Muscle layer of duodenum (tissue), 2 donors: ENCODE measurements around the gene BCHE.

Experiments
- H3K27ac ChIP-seq: one replicate; pipeline ENCODE4 v1.7.0; 2013; ENCODE audit warnings: mild to moderate bottlenecking, low read length
- H3K27me3 ChIP-seq: one replicate; pipeline ENCODE4 v1.7.0; 2013; ENCODE audit warnings: low read depth, mild to moderate bottlenecking, control low read depth, low read length
- H3K36me3 ChIP-seq, 2 donors: one replicate each; pipeline ENCODE4 v1.7.0; 2013; ENCODE audit warnings: low read length in 2 of 2, control low read depth in 1 of 2, mild to moderate bottlenecking in 1 of 2; ENCODE audit not compliant: insufficient read depth in 2 of 2, control insufficient read depth in 1 of 2
- H3K4me1 ChIP-seq, 2 donors: one replicate each; pipeline ENCODE4 v1.7.0; 2013; ENCODE audit warnings: low read length in 2 of 2, mild to moderate bottlenecking in 2 of 2, control low read depth in 1 of 2, moderate library complexity in 1 of 2; ENCODE audit not compliant: insufficient read depth in 2 of 2, control insufficient read depth in 1 of 2
- H3K4me3 ChIP-seq, 2 donors: one replicate each; pipeline ENCODE4 v1.7.0; 2013; ENCODE audit warnings: low read length in 2 of 2, low read depth in 1 of 2, mild to moderate bottlenecking in 1 of 2
- H3K9me3 ChIP-seq, 2 donors: one replicate each; pipeline ENCODE4 v1.7.0; 2013; ENCODE audit warnings: low read length in 2 of 2, control low read depth in 1 of 2, mild to moderate bottlenecking in 1 of 2; ENCODE audit not compliant: control insufficient read depth in 1 of 2
- donor health status: healthy.

The BCHE gene

DNA sequence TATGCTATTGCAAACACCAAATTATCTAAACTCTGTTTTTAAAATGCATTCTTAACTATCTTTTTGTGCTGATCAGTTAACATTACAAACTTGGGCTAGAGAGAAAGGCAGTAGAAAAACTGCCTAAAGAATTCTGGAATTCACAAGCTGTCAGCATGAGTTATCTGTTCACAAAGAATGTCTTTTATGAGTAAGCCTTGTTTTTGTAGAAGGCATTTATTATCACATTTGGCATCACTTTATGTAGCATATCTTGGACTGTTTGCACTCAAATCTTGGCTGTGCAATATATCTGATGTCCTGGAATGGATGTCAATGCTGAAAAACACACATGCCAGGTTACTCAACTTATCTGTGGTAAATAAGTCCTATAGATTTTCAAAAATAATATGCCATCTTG is 15.5 kb upstream of the BCHE start:
- Histone ChIP-seq H3K4me1 (peaks cover 0 to 6% of the 10 kb centered on the region in 2 donors), H3K36me3 (no peaks in the 10 kb centered on the region), H3K27ac (no peak overlapping the region), H3K9me3 (no peaks in the 10 kb centered on the region), H3K4me3 (no peak overlapping the region), H3K27me3 (no peaks in the 10 kb centered on the region)

DNA sequence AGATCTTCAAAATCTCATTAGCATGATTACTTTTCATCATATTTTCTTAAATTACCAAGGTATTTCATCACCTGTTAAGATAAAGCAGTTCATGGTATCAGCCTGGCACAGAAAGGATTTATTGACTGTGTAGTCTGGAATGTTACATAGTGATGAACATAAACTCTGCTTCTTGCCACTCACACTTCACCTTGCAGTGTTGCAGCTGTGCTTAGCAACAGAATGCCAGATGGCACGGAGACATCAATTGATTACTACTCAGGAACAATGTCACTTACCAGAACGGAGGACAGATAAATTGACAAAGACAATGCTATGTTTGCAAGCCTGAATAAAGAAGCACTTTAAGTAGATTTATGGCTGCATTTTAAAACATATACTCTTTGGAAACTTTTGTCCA is 15.0 kb upstream of the BCHE start:
- no peaks in the 10 kb centered on the region for H3K36me3 ChIP-seq
- H3K4me1 ChIP-seq = peaks cover 0 to 6% of the 10 kb centered on the region in 2 donors
- no peaks in the 10 kb centered on the region for H3K27me3 ChIP-seq
- H3K27ac ChIP-seq = no peak overlapping the region
- no peak overlapping the region for H3K4me3 ChIP-seq
- no peaks in the 10 kb centered on the region for H3K9me3 ChIP-seq

DNA sequence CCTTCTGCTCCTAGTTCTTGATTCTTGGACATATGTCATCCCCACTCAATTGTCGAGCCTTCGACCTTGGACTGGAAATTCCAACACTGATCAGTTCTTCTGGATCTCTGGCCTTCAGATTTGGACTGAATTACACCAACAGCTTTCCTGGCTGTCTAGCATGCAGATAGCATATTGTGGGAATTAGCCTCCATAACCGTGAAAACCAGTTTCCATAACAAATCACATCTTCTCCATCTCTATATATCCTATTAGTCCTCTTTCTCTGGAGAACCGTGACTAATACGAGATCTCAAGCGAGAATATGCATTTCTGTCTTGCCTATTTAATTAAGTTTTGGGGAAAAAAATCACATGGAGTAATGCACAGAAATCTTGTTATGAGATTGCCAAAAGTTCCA is 8.8 kb upstream of the BCHE start:
- H3K4me3 ChIP-seq = no peak overlapping the region
- H3K27ac ChIP-seq = no peak overlapping the region
- no peaks in the 10 kb centered on the region for H3K36me3 ChIP-seq
- H3K27me3 ChIP-seq = no peaks in the 10 kb centered on the region
- H3K9me3 ChIP-seq = no peaks in the 10 kb centered on the region
- no peaks in the 10 kb centered on the region for H3K4me1 ChIP-seq

DNA sequence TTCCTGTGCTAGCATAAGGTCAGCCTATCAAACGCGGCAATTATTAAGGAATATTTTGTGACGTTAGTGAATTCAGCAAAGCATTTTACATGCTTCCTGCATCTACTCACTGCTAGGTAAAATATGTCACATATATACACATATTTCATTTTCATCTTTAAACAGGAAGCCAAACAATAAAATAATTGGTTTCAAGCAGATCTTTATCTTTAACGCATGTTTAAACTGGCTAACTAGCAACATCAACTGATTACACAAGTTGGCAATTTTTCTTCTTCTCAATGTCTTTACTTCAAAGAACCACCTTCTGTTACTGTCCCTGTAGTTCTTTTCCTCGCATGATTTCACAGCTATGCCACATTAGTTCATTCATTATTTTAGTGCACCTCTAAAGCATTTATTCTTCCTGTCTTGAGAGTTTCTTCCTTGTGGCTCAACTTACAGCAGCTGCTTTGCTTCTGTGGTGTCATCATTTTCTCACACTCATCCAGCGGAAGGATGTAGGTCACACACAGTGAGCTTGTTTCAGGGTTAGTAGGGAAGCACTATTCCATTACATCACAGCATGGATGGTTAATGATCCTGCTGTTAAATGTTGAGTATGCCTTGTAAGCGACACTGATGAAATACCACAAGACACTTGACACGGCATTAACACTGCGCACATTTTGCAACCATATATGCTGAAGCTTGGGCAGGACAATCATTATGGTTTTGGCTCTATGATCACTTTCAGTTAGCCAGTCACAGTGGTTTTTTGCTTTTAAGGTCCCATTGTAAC is 2.3 kb upstream of the BCHE start:
- no peak overlapping the region for H3K27ac ChIP-seq

DNA sequence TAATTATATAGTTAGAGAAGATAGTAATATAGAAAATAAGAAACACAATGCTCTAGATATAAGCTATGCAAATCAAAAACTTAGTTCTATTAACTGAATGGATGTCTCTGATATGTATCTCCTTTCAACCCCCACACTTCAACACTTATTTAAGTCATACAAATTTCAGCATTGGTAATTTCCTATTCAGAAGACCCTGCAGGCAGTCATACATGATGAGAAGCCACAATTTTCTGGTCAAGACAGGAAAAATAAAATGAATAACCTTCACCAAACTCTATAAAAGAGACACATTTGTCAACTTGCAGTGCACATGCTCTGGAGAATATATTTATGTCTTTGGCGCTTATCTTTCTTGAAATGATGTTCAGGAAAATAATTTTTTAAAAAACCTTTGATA is 578 bp upstream of the BCHE start:
- H3K27me3 ChIP-seq = no peaks in the 10 kb centered on the region
- no peaks in the 10 kb centered on the region for H3K9me3 ChIP-seq
- H3K36me3 ChIP-seq = no peaks in the 10 kb centered on the region
- H3K4me3 ChIP-seq = no peak overlapping the region
- no peaks in the 10 kb centered on the region for H3K4me1 ChIP-seq
- no peak overlapping the region for H3K27ac ChIP-seq

More for the DNA sequence above, 2.3 kb upstream of the BCHE start:
- Histone ChIP-seq H3K9me3 (no peaks in the 10 kb centered on the region), H3K36me3 (no peaks in the 10 kb centered on the region), H3K4me3 (no peak overlapping the region), H3K4me1 (no peaks in the 10 kb centered on the region), H3K27me3 (no peaks in the 10 kb centered on the region)

GRCh38 chr3:165835431-165835830 is 1.8 kb downstream of the BCHE start:
- H3K36me3 ChIP-seq = no peaks in the 10 kb centered on the region
- H3K4me3 ChIP-seq = peak overlapping the region; percentile 16 to 38
- no peaks in the 10 kb centered on the region for H3K27me3 ChIP-seq
- H3K27ac ChIP-seq = no peak overlapping the region
- H3K4me1 ChIP-seq = no peaks in the 10 kb centered on the region
- no peaks in the 10 kb centered on the region for H3K9me3 ChIP-seq

DNA sequence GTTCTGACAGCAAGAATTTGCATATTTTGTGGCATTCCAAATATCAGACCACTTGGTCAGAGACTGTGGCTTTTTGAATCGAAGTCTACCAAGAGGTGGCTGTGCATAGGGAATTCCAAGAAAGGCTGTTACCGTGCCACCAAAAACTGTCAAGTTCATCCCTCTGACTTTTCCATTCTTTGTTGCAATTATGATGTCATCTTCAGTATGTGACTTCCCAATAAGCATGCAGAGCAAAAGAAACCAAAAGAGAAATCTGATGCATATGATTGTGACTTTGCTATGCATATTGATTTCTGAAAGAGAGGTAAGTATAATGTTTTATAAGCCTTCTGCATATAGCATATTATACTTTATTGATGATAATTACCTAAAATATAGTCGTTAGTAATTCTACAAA is 6.5 kb downstream of the BCHE start:
- Histone ChIP-seq H3K27me3 (no peaks in the 10 kb centered on the region), H3K4me3 (no peak overlapping the region), H3K36me3 (no peaks in the 10 kb centered on the region)

DNA sequence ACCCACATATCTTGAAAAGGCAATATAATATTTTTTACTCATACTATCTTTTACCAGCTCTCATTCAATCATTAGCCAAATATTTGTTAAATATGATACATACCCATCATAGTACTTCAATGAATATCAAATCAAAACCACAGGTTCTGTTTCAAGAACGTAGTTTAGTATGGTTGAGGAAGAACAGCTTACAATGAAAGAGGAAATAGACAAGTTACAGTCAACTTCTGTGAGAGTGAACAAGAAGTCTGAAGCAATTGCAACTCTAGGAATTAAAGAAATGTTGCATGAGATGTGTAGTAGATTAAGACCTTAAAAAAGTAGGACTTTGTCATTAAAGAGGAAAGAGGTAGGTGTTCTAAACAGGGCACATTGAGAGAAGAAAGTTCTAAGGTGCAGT is 9.3 kb downstream of the BCHE start:
- no peak overlapping the region for H3K27ac ChIP-seq
- H3K27me3 ChIP-seq = no peaks in the 10 kb centered on the region
- peaks cover 0 to 8% of the 10 kb centered on the region in 2 donors for H3K9me3 ChIP-seq
- H3K4me3 ChIP-seq = no peak overlapping the region
- H3K36me3 ChIP-seq = no peaks in the 10 kb centered on the region
- H3K4me1 ChIP-seq = no peaks in the 10 kb centered on the region

More for the DNA sequence above, 6.5 kb downstream of the BCHE start:
- Histone ChIP-seq H3K9me3 (peaks cover 0 to 4% of the 10 kb centered on the region in 2 donors), H3K4me1 (no peaks in the 10 kb centered on the region), H3K27ac (no peak overlapping the region)

GRCh38 chr3:165827233-165827632 is 10.0 kb downstream of the BCHE start:
- no peaks in the 10 kb centered on the region for H3K27me3 ChIP-seq
- no peaks in the 10 kb centered on the region for H3K4me1 ChIP-seq
- H3K9me3 ChIP-seq = peaks cover 0 to 8% of the 10 kb centered on the region in 2 donors
- H3K4me3 ChIP-seq = no peak overlapping the region
- no peak overlapping the region for H3K27ac ChIP-seq
- H3K36me3 ChIP-seq = no peaks in the 10 kb centered on the region

DNA sequence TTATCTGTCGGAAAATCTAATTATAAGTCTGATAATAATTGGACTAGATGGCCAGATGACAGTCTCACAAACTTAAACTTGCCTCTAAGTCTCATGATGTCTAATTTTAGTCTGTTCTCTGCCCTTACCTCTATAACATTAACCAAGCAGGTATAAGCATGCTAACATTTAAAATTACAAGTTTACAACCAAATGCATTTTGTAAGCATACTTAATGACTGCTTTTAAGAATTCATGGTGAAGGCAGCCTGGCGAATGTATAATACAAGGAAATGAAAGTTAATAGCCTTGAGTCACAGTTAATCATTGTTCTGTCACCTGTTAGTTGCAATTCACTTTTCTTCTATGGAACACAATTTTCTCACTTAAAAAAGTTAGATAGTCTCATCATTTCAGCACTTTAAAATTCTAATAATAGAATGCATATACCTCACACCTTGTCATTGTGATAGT is 16.5 kb downstream of the BCHE start:
- no peaks in the 10 kb centered on the region for H3K36me3 ChIP-seq

GRCh38 chr3:165817160-165817709 is 20.0 kb downstream of the BCHE start:
- no peak overlapping the region for H3K27ac ChIP-seq
- H3K27me3 ChIP-seq = no peaks in the 10 kb centered on the region
- H3K9me3 ChIP-seq = no peaks in the 10 kb centered on the region
- no peak overlapping the region for H3K4me3 ChIP-seq
- no peaks in the 10 kb centered on the region for H3K36me3 ChIP-seq
- H3K4me1 ChIP-seq = no peaks in the 10 kb centered on the region

More for the DNA sequence above, 16.5 kb downstream of the BCHE start:
- no peaks in the 10 kb centered on the region for H3K27me3 ChIP-seq
- no peak overlapping the region for H3K27ac ChIP-seq
- peaks cover 0 to 5% of the 10 kb centered on the region in 2 donors for H3K9me3 ChIP-seq
- H3K4me3 ChIP-seq = no peak overlapping the region
- H3K4me1 ChIP-seq = no peaks in the 10 kb centered on the region
